ENCODE results near the gene PUM1.
A peak's percentile ranks its signal among the peaks of the same experiment; 100 is the strongest.

The PUM1 gene

DNA sequence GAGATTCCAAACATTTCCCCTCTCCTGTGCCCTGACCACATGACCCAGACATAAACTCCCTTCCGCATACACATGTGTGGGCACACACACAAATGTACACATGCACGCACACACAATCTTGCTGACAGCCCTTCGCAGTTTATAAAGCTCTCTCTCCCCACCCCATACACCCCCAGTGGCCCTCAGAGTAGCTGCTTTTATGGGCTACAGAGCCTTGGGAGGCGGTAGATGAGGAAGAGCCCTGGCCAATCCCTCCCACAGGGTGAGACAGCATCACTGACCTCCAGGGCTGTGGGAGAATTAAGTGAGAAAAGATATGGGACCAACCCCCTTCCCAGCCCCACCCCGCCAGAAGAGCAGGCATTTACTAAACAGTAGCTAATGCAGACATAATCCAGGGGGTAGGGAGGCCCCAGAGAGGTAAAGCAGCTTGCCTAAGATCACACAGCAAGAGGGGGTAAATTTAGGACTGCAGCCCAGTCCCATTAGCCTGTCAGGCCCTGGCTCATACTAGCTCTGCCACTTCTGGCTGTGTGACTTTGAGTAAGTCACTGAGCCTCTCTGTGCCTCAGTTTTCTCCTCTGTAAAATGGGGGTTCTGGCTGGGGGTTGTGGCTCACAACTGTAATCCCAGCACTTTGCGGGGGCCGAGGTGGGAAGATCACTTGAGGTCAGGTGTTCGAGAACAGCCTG is 162.0 kb downstream of the PUM1 start:
- no peak for DNase-seq
- H3K27ac Mint-ChIP-seq = no peak overlapping the region
- no peak overlapping the region for H3K4me3 Mint-ChIP-seq
- H3K27me3 Mint-ChIP-seq = peaks cover 13 to 65% of the 10 kb centered on the region in 2 donors
- H3K9me3 Mint-ChIP-seq = no peaks in the 10 kb centered on the region
- ATAC-seq (replicated peaks) = no peak
- peaks cover 5 to 7% of the 10 kb centered on the region in 2 donors for H3K4me1 Mint-ChIP-seq (ENCODE audit: low read depth in 2 of 2)
- H3K36me3 Mint-ChIP-seq (ENCODE audit: insufficient read depth) = peaks cover 4% of the 10 kb centered on the region

GRCh38 chr1:30902593-30903290 is 162.8 kb downstream of the PUM1 start:
- H3K27ac Mint-ChIP-seq = no peak overlapping the region

GRCh38 chr1:30901798-30902581 is 163.5 kb downstream of the PUM1 start:
- ATAC-seq (replicated peaks) (no peak), DNase-seq (no peak)
- Mint-ChIP-seq H3K27me3 (peaks cover 5 to 64% of the 10 kb centered on the region in 2 donors), H3K9me3 (no peaks in the 10 kb centered on the region), H3K4me3 (no peak overlapping the region), H3K36me3 (ENCODE audit: insufficient read depth) (peaks cover 4% of the 10 kb centered on the region), H3K4me1 (ENCODE audit: low read depth in 2 of 2) (peaks cover 0 to 2% of the 10 kb centered on the region in 2 donors), H3K27ac (no peak overlapping the region)

More at GRCh38 chr1:30902593-30903290, 162.8 kb downstream of the PUM1 start:
- no peak for DNase-seq
- no peak for ATAC-seq (replicated peaks)
- H3K9me3 Mint-ChIP-seq = no peaks in the 10 kb centered on the region
- no peak overlapping the region for H3K4me3 Mint-ChIP-seq
- H3K4me1 Mint-ChIP-seq (ENCODE audit: low read depth in 2 of 2) = peaks cover 5% of the 10 kb centered on the region in 2 donors
- peaks cover 4% of the 10 kb centered on the region for H3K36me3 Mint-ChIP-seq (ENCODE audit: insufficient read depth)
- peaks cover 11 to 70% of the 10 kb centered on the region in 2 donors for H3K27me3 Mint-ChIP-seq

DNA sequence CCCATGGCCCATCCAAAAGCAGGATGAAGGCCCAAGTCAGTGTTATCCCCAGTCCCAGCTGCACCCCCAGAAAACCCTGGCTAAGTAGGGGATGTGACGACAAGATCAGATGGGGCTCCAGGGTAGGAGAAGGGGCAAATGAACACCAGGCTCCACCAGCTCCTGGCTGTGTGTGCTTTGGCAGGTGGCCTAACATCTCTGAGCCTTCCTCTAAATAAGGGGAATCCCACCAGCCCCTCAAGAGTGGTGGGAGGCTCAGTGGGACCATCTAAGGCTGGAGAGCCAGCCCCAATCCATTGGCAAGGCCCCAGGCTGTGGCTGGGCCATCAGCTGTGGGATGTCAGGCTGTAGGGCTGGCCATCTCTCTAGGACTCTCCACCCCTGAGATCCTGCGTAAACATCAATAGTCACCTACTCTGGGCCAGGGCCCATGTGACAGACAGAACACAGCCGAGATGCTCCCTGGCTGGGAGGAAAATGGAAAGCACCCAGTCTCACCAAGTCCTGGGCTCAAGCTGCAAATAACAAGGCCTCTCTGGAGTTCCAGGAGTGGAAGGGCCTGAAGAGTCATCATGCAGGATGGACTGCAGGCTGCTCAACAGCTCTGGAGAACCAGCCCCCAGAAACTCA is 164.5 kb downstream of the PUM1 start:
- Mint-ChIP-seq H3K36me3 (ENCODE audit: insufficient read depth) (peaks cover 4% of the 10 kb centered on the region), H3K27me3 (peaks cover 12 to 62% of the 10 kb centered on the region in 2 donors), H3K4me3 (no peak overlapping the region), H3K9me3 (no peaks in the 10 kb centered on the region), H3K27ac (no peak overlapping the region), H3K4me1 (ENCODE audit: low read depth in 2 of 2) (peaks cover 0 to 2% of the 10 kb centered on the region in 2 donors)
- DNase-seq = no peak
- no peak for ATAC-seq (replicated peaks)

GRCh38 chr1:30900486-30900885 is 165.0 kb downstream of the PUM1 start:
- DNase-seq = no peak
- Mint-ChIP-seq H3K4me1 (ENCODE audit: low read depth in 2 of 2) (peaks cover 0 to 2% of the 10 kb centered on the region in 2 donors), H3K4me3 (no peak overlapping the region), H3K27ac (no peak overlapping the region), H3K36me3 (ENCODE audit: insufficient read depth) (peaks cover 4% of the 10 kb centered on the region), H3K27me3 (peaks cover 14 to 62% of the 10 kb centered on the region in 2 donors), H3K9me3 (no peaks in the 10 kb centered on the region)
- no peak for ATAC-seq (replicated peaks)

DNA sequence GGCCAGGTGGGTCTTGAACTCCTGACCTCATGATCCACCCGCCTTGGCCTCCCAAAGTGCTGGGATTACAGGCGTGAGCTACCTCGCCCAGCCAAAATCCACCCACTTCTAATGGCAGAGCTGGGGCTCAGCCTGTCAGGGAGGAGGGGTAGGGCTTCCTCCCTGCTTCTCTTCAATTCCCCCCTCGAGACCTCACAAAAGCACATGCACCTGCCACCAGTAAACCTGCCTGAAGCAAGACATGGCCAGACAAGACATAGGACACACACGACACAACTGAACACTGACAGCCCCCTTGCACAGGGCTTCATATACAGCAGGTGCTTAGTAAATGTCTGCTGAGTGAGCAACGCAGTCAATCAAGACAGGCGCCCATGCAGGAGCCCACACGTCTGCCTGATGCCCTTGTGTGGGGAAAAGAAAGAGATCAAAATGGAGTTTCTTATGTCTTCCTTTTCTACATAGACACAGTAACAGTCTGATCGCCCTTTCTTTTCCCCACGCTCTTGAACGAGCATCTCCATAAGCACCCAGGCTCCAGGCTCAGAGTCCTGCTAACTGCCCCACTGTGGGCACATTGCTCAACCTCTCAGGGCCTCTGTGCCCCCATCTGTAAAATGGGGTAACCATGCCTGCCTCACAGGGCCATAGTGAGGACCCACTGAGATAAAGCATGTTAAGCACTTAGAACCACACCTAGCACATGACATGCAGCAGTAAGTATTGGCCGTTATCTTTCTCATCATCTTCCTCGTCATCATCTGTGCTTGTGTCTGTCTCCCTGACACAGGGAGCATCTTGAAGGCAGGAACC is 165.7 kb downstream of the PUM1 start:
- peaks cover 14 to 63% of the 10 kb centered on the region in 2 donors for H3K27me3 Mint-ChIP-seq
- H3K27ac Mint-ChIP-seq = no peak overlapping the region
- peaks cover 0 to 2% of the 10 kb centered on the region in 2 donors for H3K4me1 Mint-ChIP-seq (ENCODE audit: low read depth in 2 of 2)
- ATAC-seq (replicated peaks) = no peak
- no peak overlapping the region for H3K4me3 Mint-ChIP-seq
- DNase-seq = no peak
- H3K9me3 Mint-ChIP-seq = no peaks in the 10 kb centered on the region
- H3K36me3 Mint-ChIP-seq (ENCODE audit: insufficient read depth) = peaks cover 4% of the 10 kb centered on the region

DNA sequence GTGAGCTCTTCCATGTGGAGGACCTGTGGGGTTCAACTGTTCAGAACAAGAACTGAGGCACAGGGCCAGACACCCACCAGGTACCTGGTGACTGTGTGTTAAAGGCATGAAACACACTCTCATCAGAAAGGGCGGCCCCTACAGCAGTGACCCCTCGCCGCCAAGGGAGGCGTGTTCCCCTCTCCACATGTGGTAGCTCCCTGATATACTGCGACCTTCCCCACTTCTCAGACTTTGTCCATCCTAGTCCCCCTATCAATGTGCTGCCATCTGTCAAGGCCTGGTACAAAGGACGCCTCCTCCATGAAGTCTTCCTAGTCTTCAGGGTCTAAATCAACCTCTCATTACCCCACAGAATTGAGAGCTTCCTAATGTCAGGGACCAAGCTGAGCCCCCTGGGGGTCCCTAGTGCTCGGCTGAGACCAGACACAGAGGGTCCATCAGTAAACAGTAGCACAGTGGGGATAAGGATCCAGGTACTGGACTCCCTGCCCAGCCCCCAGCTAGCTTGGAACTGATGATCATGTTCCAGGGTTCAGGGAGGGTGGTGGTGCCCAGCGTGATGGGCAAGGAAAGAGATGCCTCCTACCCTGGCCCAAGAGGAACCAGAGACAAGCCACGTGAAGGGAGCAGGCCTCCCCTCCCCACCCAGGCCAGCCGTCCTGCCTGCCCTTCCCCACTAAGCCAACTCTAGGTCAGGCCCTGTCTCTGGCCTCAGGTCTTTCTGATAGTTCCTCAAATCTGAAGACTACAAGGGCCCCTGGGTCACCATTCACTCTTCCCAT is 167.3 kb downstream of the PUM1 start:
- Mint-ChIP-seq H3K36me3 (ENCODE audit: insufficient read depth) (no peaks in the 10 kb centered on the region), H3K27ac (peak overlapping the region in 1 of 2 donors; percentile 16), H3K4me1 (ENCODE audit: low read depth in 2 of 2) (no peaks in the 10 kb centered on the region), H3K4me3 (no peak overlapping the region), H3K9me3 (no peaks in the 10 kb centered on the region), H3K27me3 (peaks cover 9 to 48% of the 10 kb centered on the region in 2 donors)
- DNase-seq = no peak
- no peak for ATAC-seq (replicated peaks)

GRCh38 chr1:30896905-30897304 is 168.6 kb downstream of the PUM1 start:
- H3K36me3 Mint-ChIP-seq (ENCODE audit: insufficient read depth) = no peaks in the 10 kb centered on the region
- H3K27ac Mint-ChIP-seq = no peak overlapping the region
- DNase-seq (no peak), ATAC-seq (replicated peaks) (no peak)
- no peak overlapping the region for H3K4me3 Mint-ChIP-seq
- H3K9me3 Mint-ChIP-seq = no peaks in the 10 kb centered on the region
- H3K4me1 Mint-ChIP-seq (ENCODE audit: low read depth in 2 of 2) = no peaks in the 10 kb centered on the region
- peaks cover 13 to 49% of the 10 kb centered on the region in 2 donors for H3K27me3 Mint-ChIP-seq

- Mint-ChIP-seq H3K4me1 (ENCODE audit: low read depth in 2 of 2) (no peaks in the 10 kb centered on the region), H3K27me3 (peaks cover 15 to 57% of the 10 kb centered on the region in 2 donors), H3K27ac (no peak overlapping the region), H3K4me3 (no peak overlapping the region), H3K36me3 (ENCODE audit: insufficient read depth) (no peaks in the 10 kb centered on the region), H3K9me3 (no peaks in the 10 kb centered on the region)
- DNase-seq = no peak
- no peak for ATAC-seq (replicated peaks)
Measured at GRCh38 chr1:30895944-30896660, 169.4 kb downstream of the PUM1 start.

DNA sequence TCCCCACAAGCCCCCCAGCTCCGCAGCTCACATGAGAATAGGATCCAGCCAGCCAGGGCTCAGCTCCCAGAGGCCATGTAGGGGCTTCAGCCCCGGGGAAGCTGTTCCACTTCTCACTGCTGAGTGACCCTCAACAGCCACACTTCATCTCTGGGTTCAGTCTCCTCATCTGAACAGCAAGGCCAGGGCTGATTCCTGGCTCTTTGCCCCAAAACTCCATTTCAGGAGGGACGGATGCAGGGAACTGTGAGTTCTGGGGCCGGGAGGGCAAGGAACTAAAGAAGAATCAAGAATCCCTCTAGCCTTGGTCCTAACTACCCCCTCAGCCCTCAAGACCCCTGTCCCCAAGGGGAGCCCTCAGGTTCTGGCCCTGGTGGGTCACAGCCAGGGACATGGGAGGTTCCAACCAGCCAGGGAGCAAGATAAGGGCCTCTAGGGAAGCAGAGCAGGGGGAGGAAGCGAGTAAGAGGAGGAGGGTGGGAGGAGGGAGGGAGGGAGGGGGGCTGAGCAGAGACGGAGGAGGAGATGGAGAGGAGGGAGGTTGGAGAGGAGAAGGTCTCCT is 170.1 kb downstream of the PUM1 start:
- peaks cover 15 to 63% of the 10 kb centered on the region in 2 donors for H3K27me3 Mint-ChIP-seq
- no peak overlapping the region for H3K4me3 Mint-ChIP-seq
- no peak for DNase-seq
- H3K4me1 Mint-ChIP-seq (ENCODE audit: low read depth in 2 of 2) = no peaks in the 10 kb centered on the region
- no peaks in the 10 kb centered on the region for H3K9me3 Mint-ChIP-seq
- no peaks in the 10 kb centered on the region for H3K36me3 Mint-ChIP-seq (ENCODE audit: insufficient read depth)
- H3K27ac Mint-ChIP-seq = no peak overlapping the region
- ATAC-seq (replicated peaks) = no peak

GRCh38 chr1:30894508-30894973 is 171.0 kb downstream of the PUM1 start:
- DNase-seq = no peak
- Mint-ChIP-seq H3K36me3 (ENCODE audit: insufficient read depth) (no peaks in the 10 kb centered on the region), H3K9me3 (no peaks in the 10 kb centered on the region), H3K4me1 (ENCODE audit: low read depth in 2 of 2) (no peaks in the 10 kb centered on the region), H3K27ac (no peak overlapping the region), H3K4me3 (no peak overlapping the region), H3K27me3 (peaks cover 15 to 64% of the 10 kb centered on the region in 2 donors)
- no peak for ATAC-seq (replicated peaks)
